Measurements from ENCODE around the gene SARS1.
A peak's percentile ranks its signal among the peaks of the same experiment; 100 is the strongest.

Gene SARS1

GRCh38 chr1:109267743-109268300 is 54.1 kb downstream of the SARS1 start:
- no peak for ATAC-seq
- peaks cover 19% of the 10 kb centered on the region for H3K27me3 Mint-ChIP-seq
- H3K4me3 Mint-ChIP-seq, result no peak overlapping the region
- no peaks in the 10 kb centered on the region for H3K9me3 Mint-ChIP-seq
- H3K27ac Mint-ChIP-seq, result no peak overlapping the region
- H3K36me3 Mint-ChIP-seq, result no peaks in the 10 kb centered on the region
- H3K4me1 Mint-ChIP-seq, result peaks cover 17% of the 10 kb centered on the region

- Mint-ChIP-seq H3K4me3 (no peak overlapping the region), H3K9me3 (no peaks in the 10 kb centered on the region), H3K36me3 (no peaks in the 10 kb centered on the region), H3K27ac (no peak overlapping the region), H3K27me3 (peaks cover 15% of the 10 kb centered on the region), H3K4me1 (peaks cover 9% of the 10 kb centered on the region)
- peak; percentile 4 for ATAC-seq
Measured at GRCh38 chr1:109268431-109269211, 54.9 kb downstream of the SARS1 start.

- peaks cover 18% of the 10 kb centered on the region for H3K27me3 Mint-ChIP-seq
- no peak for ATAC-seq
- H3K4me3 Mint-ChIP-seq, result no peak overlapping the region
- no peak overlapping the region for H3K27ac Mint-ChIP-seq
- H3K9me3 Mint-ChIP-seq, result no peaks in the 10 kb centered on the region
- peaks cover 6% of the 10 kb centered on the region for H3K4me1 Mint-ChIP-seq
- H3K36me3 Mint-ChIP-seq, result no peaks in the 10 kb centered on the region
Measured at GRCh38 chr1:109269212-109269980, 55.7 kb downstream of the SARS1 start.

GRCh38 chr1:109269981-109270622 is 56.4 kb downstream of the SARS1 start:
- Mint-ChIP-seq H3K27ac (no peak overlapping the region), H3K36me3 (no peaks in the 10 kb centered on the region), H3K9me3 (no peaks in the 10 kb centered on the region), H3K4me1 (peaks cover 6% of the 10 kb centered on the region), H3K4me3 (no peak overlapping the region), H3K27me3 (peaks cover 25% of the 10 kb centered on the region)
- no peak for ATAC-seq

GRCh38 chr1:109270623-109271317 is 57.1 kb downstream of the SARS1 start:
- Mint-ChIP-seq H3K27ac (no peak overlapping the region), H3K9me3 (no peaks in the 10 kb centered on the region), H3K4me3 (no peak overlapping the region), H3K4me1 (peaks cover 6% of the 10 kb centered on the region), H3K36me3 (no peaks in the 10 kb centered on the region), H3K27me3 (peaks cover 31% of the 10 kb centered on the region)
- no peak for ATAC-seq

GRCh38 chr1:109271458-109271857 is 57.7 kb downstream of the SARS1 start:
- H3K36me3 Mint-ChIP-seq, result no peaks in the 10 kb centered on the region
- H3K9me3 Mint-ChIP-seq, result no peaks in the 10 kb centered on the region
- H3K4me1 Mint-ChIP-seq, result peaks cover 6% of the 10 kb centered on the region
- no peak overlapping the region for H3K4me3 Mint-ChIP-seq
- no peak for ATAC-seq
- no peak overlapping the region for H3K27ac Mint-ChIP-seq
- H3K27me3 Mint-ChIP-seq, result peaks cover 31% of the 10 kb centered on the region

GRCh38 chr1:109272021-109272799 is 58.5 kb downstream of the SARS1 start:
- Mint-ChIP-seq H3K27ac (no peak overlapping the region), H3K9me3 (no peaks in the 10 kb centered on the region), H3K4me3 (no peak overlapping the region), H3K27me3 (peaks cover 31% of the 10 kb centered on the region), H3K4me1 (peaks cover 8% of the 10 kb centered on the region), H3K36me3 (no peaks in the 10 kb centered on the region)
- no peak for ATAC-seq

GRCh38 chr1:109272831-109273547 is 59.3 kb downstream of the SARS1 start:
- Mint-ChIP-seq H3K27me3 (peaks cover 31% of the 10 kb centered on the region), H3K36me3 (no peaks in the 10 kb centered on the region), H3K4me3 (no peak overlapping the region), H3K27ac (no peak overlapping the region), H3K4me1 (peaks cover 6% of the 10 kb centered on the region), H3K9me3 (no peaks in the 10 kb centered on the region)
- no peak for ATAC-seq

- H3K9me3 Mint-ChIP-seq, result no peaks in the 10 kb centered on the region
- H3K27ac Mint-ChIP-seq, result no peak overlapping the region
- ATAC-seq, result no peak
- peaks cover 31% of the 10 kb centered on the region for H3K27me3 Mint-ChIP-seq
- H3K36me3 Mint-ChIP-seq, result no peaks in the 10 kb centered on the region
- H3K4me1 Mint-ChIP-seq, result peaks cover 6% of the 10 kb centered on the region
- no peak overlapping the region for H3K4me3 Mint-ChIP-seq
Measured at GRCh38 chr1:109273570-109274288, 60.0 kb downstream of the SARS1 start.

- Mint-ChIP-seq H3K4me1 (peaks cover 6% of the 10 kb centered on the region), H3K4me3 (no peak overlapping the region), H3K9me3 (no peaks in the 10 kb centered on the region), H3K36me3 (no peaks in the 10 kb centered on the region), H3K27me3 (peaks cover 31% of the 10 kb centered on the region), H3K27ac (no peak overlapping the region)
- ATAC-seq, result no peak
Measured at GRCh38 chr1:109274533-109275476, 61.1 kb downstream of the SARS1 start.

GRCh38 chr1:109275706-109276345 is 62.1 kb downstream of the SARS1 start:
- Mint-ChIP-seq H3K4me3 (no peak overlapping the region), H3K9me3 (no peaks in the 10 kb centered on the region), H3K4me1 (peaks cover 6% of the 10 kb centered on the region), H3K27me3 (peaks cover 31% of the 10 kb centered on the region), H3K36me3 (no peaks in the 10 kb centered on the region), H3K27ac (no peak overlapping the region)
- ATAC-seq, result no peak
